Fibroblast of lung (primary cell): ENCODE measurements around the gene ERI2. TPM values are rescaled to one million over a fixed set of nuclear protein-coding genes. Genes with fewer than 3 reads are reported as not detected.

Source experiments
- DNase-seq, 2 donors: peaks; one replicate each; pipeline versions ENCODE4 v3.0.0 to v3.0.0-alpha.2; 2010; ENCODE audit warnings: low read depth in 2 of 2
- H2AFZ ChIP-seq: 2 replicates; pipeline ENCODE4 v1.5.1; 2012; ENCODE audit warnings: low read length, control low read depth, inconsistent platforms
- H3K27ac ChIP-seq: 2 replicates; pipeline ENCODE4 v1.5.1; 2011; ENCODE audit warnings: low read length, control low read depth; ENCODE audit not compliant: insufficient read depth
- H3K27me3 ChIP-seq: 2 replicates; pipeline ENCODE4 v1.5.1; 2011; ENCODE audit warnings: mild to moderate bottlenecking, low read length; ENCODE audit not compliant: control insufficient read depth, insufficient read depth
- H3K36me3 ChIP-seq: 2 replicates; pipeline ENCODE4 v1.5.1; 2011; ENCODE audit warnings: low read length; ENCODE audit not compliant: control insufficient read depth, insufficient read depth
- H3K4me1 ChIP-seq: 2 replicates; pipeline ENCODE4 v1.5.1; 2011; ENCODE audit warnings: low read length; ENCODE audit not compliant: control insufficient read depth, insufficient read depth; ENCODE audit errors: extremely low read depth
- H3K4me2 ChIP-seq: 2 replicates; pipeline ENCODE4 v1.5.1; 2011; ENCODE audit warnings: low read length, control low read depth; ENCODE audit not compliant: insufficient read depth; ENCODE audit errors: extremely low read depth
- H3K4me3 ChIP-seq, 4 experiments: fragments of 200-600 bp in 1 of 4; sonication (generic) in 1 of 4; replicated peaks in 1 of 4; 2 replicates each; pipeline ENCODE4 v1.5.1; 2011 to 2016; ENCODE audit warnings: low read length in 4 of 4, low read depth in 3 of 4, mild to moderate bottlenecking in 3 of 4, control low read depth in 2 of 4, inconsistent platforms in 1 of 4, mixed read lengths in 1 of 4; ENCODE audit not compliant: insufficient read depth in 1 of 4; ENCODE audit errors: control extremely low read depth in 1 of 4
- H3K79me2 ChIP-seq: 2 replicates; pipeline ENCODE4 v1.5.1; 2012; ENCODE audit warnings: mild to moderate bottlenecking, low read length, inconsistent platforms; ENCODE audit not compliant: control insufficient read depth, insufficient read depth
- H3K9ac ChIP-seq: 2 replicates; pipeline ENCODE4 v1.5.1; 2011; ENCODE audit warnings: mild to moderate bottlenecking, low read length, control low read depth; ENCODE audit not compliant: insufficient read depth
- H3K9me3 ChIP-seq: 2 replicates; pipeline ENCODE4 v1.5.1; 2012; ENCODE audit warnings: low read depth, low read length; ENCODE audit not compliant: control insufficient read depth, insufficient read depth
- H4K20me1 ChIP-seq: 2 replicates; pipeline ENCODE4 v1.5.1; 2011; ENCODE audit warnings: low read length; ENCODE audit not compliant: control insufficient read depth, insufficient read depth; ENCODE audit errors: extremely low read depth
- EZH2 ChIP-seq: IDR thresholded peaks from 2 replicates; pipeline ENCODE4 v1.5.1; 2012; ENCODE audit warnings: low read length, control low read depth, mild to moderate bottlenecking; ENCODE audit errors: missing control alignments
- polyA plus RNA-seq, 2 donors: library from polyadenylated mRNA; depleted of rRNA in 1 of 2; stranded (reverse) in 1 of 2; unstranded in 1 of 2; fragments of >200 nt; gene quantifications; 2 replicates each; pipeline ENCODE4 v1.2.1, GENCODE V29; 2011 to 2012; ENCODE audit warnings: missing spikeins in 1 of 2
- total RNA-seq: library from RNA; depleted of rRNA; stranded (reverse); fragments of >200 nt; gene quantifications from 2 replicates; pipeline ENCODE4 v1.2.1, GENCODE V29; 2014
- TF ChIP-seq, protein P1 (sequence below), 2 donors: IDR thresholded peaks in 1 of 2; conservative IDR thresholded peaks in 1 of 2; 1 replicate in 1 of 2; 2 replicates in 1 of 2; pipeline ENCODE4 v1.5.1; 2011 to 2012; ENCODE audit warnings: low read length in 2 of 2, control low read depth in 1 of 2, inconsistent platforms in 1 of 2, low read depth in 1 of 2, mild to moderate bottlenecking in 1 of 2

The ERI2 gene
- total and polyA plus RNA-seq, 2 donors (not counting 1 experiment from before 2014, with no cell fraction given), result 10.5 to 30.1 TPM

DNA sequence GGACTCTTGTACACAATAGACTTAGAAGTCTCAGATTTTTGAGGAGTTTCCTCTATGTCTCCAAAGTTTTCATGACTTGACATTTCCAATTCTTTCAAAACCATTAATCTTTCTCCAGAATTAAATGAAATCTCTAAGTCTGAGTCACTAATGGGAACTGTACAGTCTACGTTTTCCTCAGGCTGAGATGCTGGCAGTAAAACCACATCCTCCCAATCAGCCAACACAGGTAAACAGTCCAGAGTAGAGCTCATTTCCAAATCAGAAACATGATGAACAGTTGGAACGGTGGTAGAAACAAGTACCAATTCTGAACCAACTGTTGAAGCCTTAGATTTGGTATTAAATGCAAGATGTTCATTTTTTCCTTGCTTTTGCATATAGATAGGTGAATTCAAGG lies 7.9 kb downstream of the ERI2 start:
- Histone ChIP-seq H3K4me1 (no peaks in the 10 kb centered on the region), H3K9me3 (no peaks in the 10 kb centered on the region), H3K9ac (no peak overlapping the region), H3K79me2 (no peaks in the 10 kb centered on the region), H2AFZ (no peak overlapping the region), H4K20me1 (no peaks in the 10 kb centered on the region), H3K4me2 (no peak overlapping the region), H3K27me3 (no peaks in the 10 kb centered on the region), H3K27ac (no peak overlapping the region), H3K4me3 (no peak overlapping the region), H3K36me3 (peaks cover 3% of the 10 kb centered on the region)
- TF ChIP-seq EZH2, result no peak
- TF ChIP-seq, protein P1, sequence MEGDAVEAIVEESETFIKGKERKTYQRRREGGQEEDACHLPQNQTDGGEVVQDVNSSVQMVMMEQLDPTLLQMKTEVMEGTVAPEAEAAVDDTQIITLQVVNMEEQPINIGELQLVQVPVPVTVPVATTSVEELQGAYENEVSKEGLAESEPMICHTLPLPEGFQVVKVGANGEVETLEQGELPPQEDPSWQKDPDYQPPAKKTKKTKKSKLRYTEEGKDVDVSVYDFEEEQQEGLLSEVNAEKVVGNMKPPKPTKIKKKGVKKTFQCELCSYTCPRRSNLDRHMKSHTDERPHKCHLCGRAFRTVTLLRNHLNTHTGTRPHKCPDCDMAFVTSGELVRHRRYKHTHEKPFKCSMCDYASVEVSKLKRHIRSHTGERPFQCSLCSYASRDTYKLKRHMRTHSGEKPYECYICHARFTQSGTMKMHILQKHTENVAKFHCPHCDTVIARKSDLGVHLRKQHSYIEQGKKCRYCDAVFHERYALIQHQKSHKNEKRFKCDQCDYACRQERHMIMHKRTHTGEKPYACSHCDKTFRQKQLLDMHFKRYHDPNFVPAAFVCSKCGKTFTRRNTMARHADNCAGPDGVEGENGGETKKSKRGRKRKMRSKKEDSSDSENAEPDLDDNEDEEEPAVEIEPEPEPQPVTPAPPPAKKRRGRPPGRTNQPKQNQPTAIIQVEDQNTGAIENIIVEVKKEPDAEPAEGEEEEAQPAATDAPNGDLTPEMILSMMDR (conservative IDR thresholded peaks at IDR 0.05 in 1 of 2, IDR thresholded peaks at IDR 0.05 in 1 of 2; ENCODE audit: low read depth in 1 of 2, low read length in 2 of 2), result no peak
- peak in 1 of 2 donors; percentile 12 for DNase-seq

DNA sequence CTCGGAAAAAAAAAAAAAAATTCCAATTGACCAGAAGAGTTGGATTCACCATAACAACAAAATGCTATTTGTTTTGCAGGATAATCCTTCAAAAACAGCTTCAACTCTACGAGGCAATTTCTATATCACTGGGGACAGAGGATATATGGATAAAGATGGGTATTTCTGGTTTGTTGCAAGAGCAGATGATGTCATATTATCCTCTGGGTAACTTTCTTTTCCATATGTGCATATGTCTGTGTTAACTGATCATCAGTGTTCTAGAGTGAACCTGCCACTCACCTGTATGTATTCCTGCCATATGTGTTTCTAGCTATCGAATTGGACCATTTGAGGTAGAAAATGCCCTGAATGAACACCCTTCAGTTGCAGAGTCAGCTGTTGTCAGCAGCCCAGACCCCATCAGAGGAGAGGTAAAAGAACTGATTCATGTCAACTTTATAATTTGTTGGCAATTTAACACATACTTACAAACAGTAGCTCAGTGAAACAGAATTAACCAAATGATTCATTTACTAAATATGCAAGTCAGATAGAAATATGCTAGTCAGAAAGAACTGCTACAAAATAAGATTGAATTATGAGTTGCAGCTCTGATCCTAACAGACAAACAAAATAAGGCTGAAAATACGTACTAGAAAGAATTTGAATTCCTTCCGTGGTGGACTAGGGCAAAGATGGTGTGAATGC lies 14.2 kb downstream of the ERI2 start:
- Histone ChIP-seq H3K4me2 (peak overlapping the region; percentile 26), H3K4me1 (no peaks in the 10 kb centered on the region), H3K9me3 (no peaks in the 10 kb centered on the region), H3K79me2 (no peaks in the 10 kb centered on the region), H3K27ac (no peak overlapping the region), H2AFZ (no peak overlapping the region), H3K4me3 (no peak overlapping the region), H4K20me1 (no peaks in the 10 kb centered on the region), H3K9ac (no peak overlapping the region), H3K36me3 (no peaks in the 10 kb centered on the region), H3K27me3 (no peaks in the 10 kb centered on the region)
- TF ChIP-seq, protein P1 (conservative IDR thresholded peaks at IDR 0.05 in 1 of 2, IDR thresholded peaks at IDR 0.05 in 1 of 2; ENCODE audit: low read depth in 1 of 2, low read length in 2 of 2), result no peak
- no peak for TF ChIP-seq EZH2
- peak in 1 of 2 donors; percentile 57 for DNase-seq

DNA sequence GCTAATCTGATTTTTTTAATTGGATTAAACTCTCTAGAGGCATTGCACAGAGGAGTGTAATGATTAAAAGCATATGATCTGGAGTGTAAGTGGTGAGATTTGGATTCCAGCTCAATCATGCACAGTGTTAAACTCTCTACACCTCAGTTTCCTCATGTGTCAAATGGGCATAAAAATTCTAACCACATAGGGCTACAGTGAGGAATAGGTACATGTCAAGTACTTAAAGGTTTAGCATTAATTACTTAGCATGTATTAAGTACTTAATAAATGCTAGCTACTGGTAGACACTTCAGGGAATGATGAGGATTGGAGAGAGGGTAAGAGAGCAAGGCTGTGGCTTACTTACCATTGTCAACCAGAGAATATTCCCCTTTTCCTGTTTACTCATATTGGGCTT lies 17.1 kb downstream of the ERI2 start:
- no peak overlapping the region for H3K4me2 ChIP-seq
- H3K4me1 ChIP-seq, result no peaks in the 10 kb centered on the region
- no peak for TF ChIP-seq EZH2
- TF ChIP-seq, protein P1 (conservative IDR thresholded peaks at IDR 0.05 in 1 of 2, IDR thresholded peaks at IDR 0.05 in 1 of 2; ENCODE audit: low read depth in 1 of 2, low read length in 2 of 2), result no peak
- no peak overlapping the region for H3K9ac ChIP-seq
- H3K27me3 ChIP-seq, result no peaks in the 10 kb centered on the region
- H3K36me3 ChIP-seq, result no peaks in the 10 kb centered on the region
- no peak for DNase-seq
- no peaks in the 10 kb centered on the region for H3K79me2 ChIP-seq
- H3K9me3 ChIP-seq, result no peaks in the 10 kb centered on the region
- H3K27ac ChIP-seq, result no peak overlapping the region
- no peak overlapping the region for H2AFZ ChIP-seq
- no peaks in the 10 kb centered on the region for H4K20me1 ChIP-seq
- no peak overlapping the region for H3K4me3 ChIP-seq
